ENCODE results near the gene TSPAN3.

Gene TSPAN3

GRCh38 chr15:77048135-77048876, 22.6 kb downstream of the TSPAN3 start:
- Histone ChIP-seq H3K4me2 (ENCODE audit: low read depth, low read length, poor library complexity, severe bottlenecking) (no peak overlapping the region), H3K79me2 (ENCODE audit: insufficient read depth, low read length) (no peaks in the 10 kb centered on the region), H3K36me3 (ENCODE audit: low read length) (no peaks in the 10 kb centered on the region), H3F3A (ENCODE audit: insufficient read depth) (no peaks in the 10 kb centered on the region), H3K9ac (ENCODE audit: low read length) (no peak overlapping the region), H3K4me3 (ENCODE audit: insufficient read depth, low read length, poor library complexity, severe bottlenecking) (no peak overlapping the region), H2AFZ (ENCODE audit: low read depth, low read length, severe bottlenecking) (no peak overlapping the region), H3K9me2 (replicated peaks; ENCODE audit: insufficient read depth, low read length) (no peaks in the 10 kb centered on the region), H4K20me1 (ENCODE audit: low read depth, low read length) (no peaks in the 10 kb centered on the region), H3K27ac (ENCODE audit: low read depth, low read length) (no peak overlapping the region), H3K27me3 (ENCODE audit: low read length) (no peaks in the 10 kb centered on the region), H3K9me3 (ENCODE audit: insufficient read depth, low read length) (no peaks in the 10 kb centered on the region)
- TF ChIP-seq CTCF (IDR thresholded peaks at IDR 0.05; ENCODE audit: insufficient read depth, low read length, poor library complexity, severe bottlenecking): no peak
- TF ChIP-seq EZH2phosphoT487 (conservative IDR thresholded peaks at IDR 0.05; ENCODE audit: low read length): no peak

- Histone ChIP-seq H3K79me2 (ENCODE audit: insufficient read depth, low read length) (no peaks in the 10 kb centered on the region), H3K4me2 (ENCODE audit: low read depth, low read length, poor library complexity, severe bottlenecking) (no peak overlapping the region), H3K9ac (ENCODE audit: low read length) (no peak overlapping the region), H3K27ac (ENCODE audit: low read depth, low read length) (no peak overlapping the region), H3K9me3 (ENCODE audit: insufficient read depth, low read length) (no peaks in the 10 kb centered on the region), H3K4me3 (ENCODE audit: insufficient read depth, low read length, poor library complexity, severe bottlenecking) (no peak overlapping the region), H4K20me1 (ENCODE audit: low read depth, low read length) (no peaks in the 10 kb centered on the region), H3F3A (ENCODE audit: insufficient read depth) (no peaks in the 10 kb centered on the region), H3K9me2 (replicated peaks; ENCODE audit: insufficient read depth, low read length) (no peaks in the 10 kb centered on the region), H2AFZ (ENCODE audit: low read depth, low read length, severe bottlenecking) (no peak overlapping the region), H3K36me3 (ENCODE audit: low read length) (no peaks in the 10 kb centered on the region), H3K27me3 (ENCODE audit: low read length) (no peaks in the 10 kb centered on the region)
- TF ChIP-seq CTCF (IDR thresholded peaks at IDR 0.05; ENCODE audit: insufficient read depth, low read length, poor library complexity, severe bottlenecking): no peak
- no peak for TF ChIP-seq EZH2phosphoT487 (conservative IDR thresholded peaks at IDR 0.05; ENCODE audit: low read length)
Measured at GRCh38 chr15:77046704-77047412, 24.1 kb downstream of the TSPAN3 start.

- no peak overlapping the region for H3K4me3 ChIP-seq (ENCODE audit: insufficient read depth, low read length, poor library complexity, severe bottlenecking)
- no peak overlapping the region for H3K4me2 ChIP-seq (ENCODE audit: low read depth, low read length, poor library complexity, severe bottlenecking)
- no peak overlapping the region for H3K9ac ChIP-seq (ENCODE audit: low read length)
- H3K36me3 ChIP-seq (ENCODE audit: low read length): no peaks in the 10 kb centered on the region
- H4K20me1 ChIP-seq (ENCODE audit: low read depth, low read length): no peaks in the 10 kb centered on the region
- no peaks in the 10 kb centered on the region for H3K9me2 ChIP-seq (replicated peaks; ENCODE audit: insufficient read depth, low read length)
- H3K27ac ChIP-seq (ENCODE audit: low read depth, low read length): no peak overlapping the region
- H3K27me3 ChIP-seq (ENCODE audit: low read length): no peaks in the 10 kb centered on the region
- H3K79me2 ChIP-seq (ENCODE audit: insufficient read depth, low read length): no peaks in the 10 kb centered on the region
- TF ChIP-seq CTCF (IDR thresholded peaks at IDR 0.05; ENCODE audit: insufficient read depth, low read length, poor library complexity, severe bottlenecking): no peak
- no peak overlapping the region for H2AFZ ChIP-seq (ENCODE audit: low read depth, low read length, severe bottlenecking)
- H3K9me3 ChIP-seq (ENCODE audit: insufficient read depth, low read length): no peaks in the 10 kb centered on the region
- 0 out of 2 replicates have a peak, but pooled peaks cover 2% of the 10 kb centered on the region for H3F3A ChIP-seq (ENCODE audit: insufficient read depth)
Measured at GRCh38 chr15:77045985-77046384, 24.9 kb downstream of the TSPAN3 start.
